A549 treated with AZD9567 at 1 μM for 4 hours (cell line): ENCODE measurements around the gene SPG7. TPM values are rescaled to one million over a fixed set of nuclear protein-coding genes. Genes with fewer than 3 reads are reported as not detected.

Experiments used
- total RNA-seq: library from RNA; stranded (reverse); fragments of 200-300 nt; extraction: Qiagen RNA extraction; gene quantifications from 5 replicates; pipeline ENCODE4 v1.2.3, GENCODE V29; 2022; ENCODE audit not compliant: insufficient read depth

The SPG7 gene
- 56.2 to 113 TPM (median 104 TPM) in 5 replicates for total RNA-seq

GRCh38 chr16:89507834-89508590, at the start of gene SPG7:
TSS of gene SPG7 (plus strand) at chr16:89508403. CDS start at chr16:89508418, 15 bp downstream.

GRCh38 chr16:89490439-89491237, 17.6 kb upstream of the SPG7 start, which contains the start of gene ANKRD11:
TSS of gene ANKRD11 (minus strand) at chr16:89490561. CDS start at chr16:89317019, 173,542 bp downstream.

GRCh38 chr16:89560378-89561141, 52.4 kb downstream of the SPG7 start, which contains the start of gene RPL13:
TSS of gene RPL13 (plus strand) at chr16:89560682. CDS start at chr16:89560960, 278 bp downstream.

GRCh38 chr16:89575247-89576152, 67.3 kb downstream of the SPG7 start, which contains the start of gene CPNE7:
TSS of gene CPNE7 (plus strand) at chr16:89575758. CDS start at chr16:89575898, 140 bp downstream.

Other genes with a start within 250 kb of the SPG7 start
- 77.7 to 115 TPM (median 114 TPM) in 5 replicates for gene ANKRD11, start 17.8 kb upstream of the SPG7 start, total RNA-seq
- gene RPL13, start 52.3 kb downstream of the SPG7 start, total RNA-seq = 2,658 to 4,373 TPM (median 4,191 TPM) in 5 replicates
- 38.2 to 80.3 TPM (median 74.3 TPM) in 5 replicates for gene CPNE7, start 67.4 kb downstream of the SPG7 start, total RNA-seq
- 0.60 to 1.4 TPM (median 0.99 TPM) in 4 of 5 replicates, not detected in the other for gene DPEP1, start 105.2 kb downstream of the SPG7 start, total RNA-seq
- 91.4 to 130 TPM (median 96.9 TPM) in 5 replicates for gene CHMP1A, start 149.3 kb downstream of the SPG7 start, total RNA-seq
- gene SPATA33, start 149.4 kb downstream of the SPG7 start, total RNA-seq = 15.6 to 17.3 TPM (median 16.9 TPM) in 5 replicates
- gene CDK10, start 178.3 kb downstream of the SPG7 start, total RNA-seq = 33.1 to 62.5 TPM (median 51.7 TPM) in 5 replicates
- gene SPATA2L, start 193.3 kb downstream of the SPG7 start, total RNA-seq = 7.7 to 13.6 TPM (median 12.9 TPM) in 5 replicates
- gene VPS9D1, start 212.5 kb downstream of the SPG7 start, total RNA-seq = 0.99 to 5.7 TPM (median 4.6 TPM) in 5 replicates
- gene ZNF276, start 213.1 kb downstream of the SPG7 start, total RNA-seq = 21.4 to 26.6 TPM (median 22.9 TPM) in 5 replicates